K562 (cell line): ENCODE measurements around the gene CD47. TPM values are rescaled to one million over a fixed set of nuclear protein-coding genes. Genes with fewer than 3 reads are reported as not detected.

Experiments
- ATAC-seq: fragments of 200-7000 bp; cut with Tn5 transposase; 3 replicates; pipeline ENCODE4 v1.9.1; 2020; ENCODE audit warnings: moderate library complexity
- BruUV-seq: library from RNA; stranded (reverse); fragments of 400-500 nt; replicated peaks from 2 replicates; lab custom pipeline; 2021; lab: Mats Ljungman, UMichigan
- CTCF ChIA-PET: fragments of 300-600 bp; formaldehyde crosslinking; extraction: SDS; loops from one replicate; lab custom pipeline; 2021; ENCODE audit warnings: low intra/inter-chr PET ratio; lab: Yijun Ruan, JAX
- POLR2A ChIA-PET: fragments of 300-600, 350-650 bp; sonication (Branson Sonifier 250); formaldehyde crosslinking; extraction: SDS; loops from one replicate; lab custom pipeline; 2021; ENCODE audit warnings: antibody characterized with exemption, inconsistent platforms; lab: Yijun Ruan, JAX
- DNase-seq, 4 experiments: peaks; one replicate each; pipeline versions ENCODE4 v3.0.0 to v3.0.0-alpha.2; 2011 to 2018; ENCODE audit warnings: low spot score in 3 of 4, mixed read lengths in 3 of 4; ENCODE audit errors: extremely low read depth in 1 of 4
- FAIRE-seq: peaks from 2 replicates; lab custom pipeline; 2011; peaks lifted over from hg19 to GRCh38; lab: Jason Lieb, UNC
- H2AFZ ChIP-seq: 2 replicates; pipeline ENCODE4 v1.6.0; 2011; ENCODE audit warnings: low read depth, low read length, control low read depth, inconsistent platforms
- H3K27ac ChIP-seq: fragments of 200-600 bp; 3 replicates; pipeline ENCODE4 v1.8.0; 2011; ENCODE audit warnings: low read depth, mild to moderate bottlenecking, control low read depth, inconsistent platforms, low read length, moderate library complexity, mixed read lengths; ENCODE audit errors: extremely low read depth
- H3K27me3 ChIP-seq, 2 experiments: fragments of 300-600 bp in 1 of 2; 2 replicates in 1 of 2; 3 replicates in 1 of 2; pipeline versions ENCODE4 v1.6.0 to v1.8.0; 2011; ENCODE audit warnings: inconsistent platforms in 2 of 2, low read length in 2 of 2, mild to moderate bottlenecking in 1 of 2, mixed read lengths in 1 of 2, moderate library complexity in 1 of 2; ENCODE audit not compliant: control insufficient read depth in 2 of 2, insufficient read depth in 2 of 2
- H3K36me3 ChIP-seq: fragments of 300-600 bp; 3 replicates; pipeline ENCODE4 v1.8.0; 2011; ENCODE audit warnings: mild to moderate bottlenecking, low read length, inconsistent platforms; ENCODE audit not compliant: control insufficient read depth, insufficient read depth
- H3K4me1 ChIP-seq, 2 experiments: fragments of 200-600 bp in 1 of 2; replicated peaks in 1 of 2; 2 replicates in 1 of 2; 3 replicates in 1 of 2; pipeline versions ENCODE4 v1.5.1 to v1.8.0; 2011; ENCODE audit warnings: inconsistent platforms in 2 of 2, low read length in 2 of 2, mild to moderate bottlenecking in 1 of 2, mixed read lengths in 1 of 2, moderate library complexity in 1 of 2; ENCODE audit not compliant: control insufficient read depth in 2 of 2, insufficient read depth in 2 of 2
- H3K4me2 ChIP-seq: 2 replicates; pipeline ENCODE4 v1.6.1; 2011; ENCODE audit warnings: low read length, control low read depth, inconsistent platforms, mixed read lengths; ENCODE audit not compliant: insufficient read depth
- H3K4me3 ChIP-seq: fragments of 200-600 bp; sonication (generic), shearing (Covaris generic); 2 replicates; pipeline ENCODE4 v1.5.1; 2016; ENCODE audit warnings: control low read depth, inconsistent platforms
- H3K79me2 ChIP-seq: fragments of 200-600 bp; 3 replicates; pipeline ENCODE4 v1.8.0; 2011; ENCODE audit warnings: low read length, inconsistent platforms; ENCODE audit not compliant: control insufficient read depth, insufficient read depth
- H3K9ac ChIP-seq, 2 experiments: 2 replicates each; pipeline versions ENCODE4 v1.6.0 to v1.6.1; 2011; ENCODE audit warnings: low read depth in 2 of 2, low read length in 2 of 2, control low read depth in 1 of 2, inconsistent platforms in 1 of 2, mild to moderate bottlenecking in 1 of 2, mixed read lengths in 1 of 2; ENCODE audit not compliant: insufficient read depth in 1 of 2
- H3K9me1 ChIP-seq: one replicate; pipeline ENCODE4 v1.6.0; 2011; ENCODE audit warnings: inconsistent platforms, mild to moderate bottlenecking, low read length, moderate library complexity; ENCODE audit not compliant: control insufficient read depth, insufficient read depth
- H3K9me3 ChIP-seq: replicated peaks from 2 replicates; pipeline ENCODE4 v1.5.1; 2011; ENCODE audit warnings: low read depth, low read length, inconsistent platforms; ENCODE audit not compliant: control insufficient read depth, insufficient read depth
- H4K20me1 ChIP-seq: replicated peaks from 2 replicates; pipeline ENCODE4 v1.6.1; 2011; ENCODE audit warnings: low read length, inconsistent platforms, mixed read lengths; ENCODE audit not compliant: control insufficient read depth, insufficient read depth
- ARID4B ChIP-seq: sonication (generic); formaldehyde crosslinking; IDR thresholded peaks from 2 replicates; pipeline ENCODE4 v1.8.0; 2022; ENCODE audit warnings: mild to moderate bottlenecking, missing genetic modification reagents
- E2F5 ChIP-seq: sonication (generic); formaldehyde crosslinking; IDR thresholded peaks from 2 replicates; pipeline ENCODE4 v1.8.0; 2022; ENCODE audit warnings: mild to moderate bottlenecking, missing genetic modification reagents
- ELF1 ChIP-seq: fragments of 200-800 bp; sonication (Bioruptor generic); IDR thresholded peaks from 2 replicates; pipeline ENCODE4 v1.6.1; 2016; ENCODE audit warnings: missing genetic modification characterization, missing compliant biosample characterization
- HSF4 ChIP-seq: fragments of 250-450 bp; sonication (Bioruptor Pico); IDR thresholded peaks from 2 replicates; pipeline ENCODE4 v2.1.2; 2022; ENCODE audit warnings: mild to moderate bottlenecking, moderate library complexity, borderline replicate concordance
- IRF1 ChIP-seq: sonication (generic); formaldehyde crosslinking; IDR thresholded peaks from 2 replicates; pipeline ENCODE4 v1.8.0; 2022; ENCODE audit warnings: missing genetic modification reagents, mild to moderate bottlenecking, borderline replicate concordance
- MBD2 ChIP-seq: sonication (generic); IDR thresholded peaks from 2 replicates; pipeline ENCODE4 v1.6.1; 2016; ENCODE audit warnings: low read depth, borderline replicate concordance
- MCM3 ChIP-seq: fragments of 450-650 bp; IDR thresholded peaks from 2 replicates; pipeline ENCODE4 v1.6.1; 2016
- MEIS2 ChIP-seq: fragments of 450-650 bp; IDR thresholded peaks from 2 replicates; pipeline ENCODE4 v1.6.1; 2014; ENCODE audit warnings: mild to moderate bottlenecking; ENCODE audit not compliant: partially characterized antibody
- SPI1 ChIP-seq: IDR thresholded peaks from 2 replicates; pipeline ENCODE4 v1.6.1; 2011; ENCODE audit warnings: low read depth, low read length, control low read depth, borderline replicate concordance
- ZBTB26 ChIP-seq: fragments of 450-650 bp; formaldehyde crosslinking; IDR thresholded peaks from 2 replicates; pipeline ENCODE4 v1.4.0; 2022; ENCODE audit warnings: missing genetic modification characterization
- ZNF398 ChIP-seq: fragments of 250-450 bp; sonication (Bioruptor Pico); IDR thresholded peaks from 2 replicates; pipeline ENCODE4 v1.8.0; 2021; ENCODE audit warnings: moderate library complexity, mild to moderate bottlenecking, inconsistent platforms
- ZNF764 ChIP-seq: fragments of 250-450 bp; sonication (Bioruptor Pico); IDR thresholded peaks from 2 replicates; pipeline ENCODE4 v1.4.0; 2020; ENCODE audit warnings: low read depth, mild to moderate bottlenecking, moderate library complexity
- WGBS: fragments of 100-300 bp; shearing (Covaris generic); methylation state at CpG from one replicate; pipeline ENCODE4 v1.1.6; 2016; ENCODE audit warnings: low coverage, mixed read lengths; ENCODE audit not compliant: insufficient coverage; ENCODE audit errors: missing lambda C conversion rate; 5-methylcytosine and 5-hydroxymethylcytosine counted together
- in situ Hi-C: fragments of 300-500 bp; cut with MboI; formaldehyde crosslinking; loops from 4 replicates; pipeline ENCODE4 v1.15.0; 2018; ENCODE audit warnings: inconsistent platforms, mixed read lengths
- intact Hi-C: fragments of 100-400 bp; cut with micrococcal nuclease; formaldehyde crosslinking; loops from 2 replicates; pipeline ENCODE4 v1.14.2; 2022
- polyA plus RNA-seq, 8 experiments: library from polyadenylated mRNA; depleted of rRNA in 4 of 8; stranded (reverse) in 5 of 8; unstranded in 3 of 8; fragments of >200 nt; fragmentation: Nextera tagmentation in 2 of 8; fragmentation: Illumina TruSeq in 1 of 8; extraction: Ambion mirVana in 2 of 8; extraction: Trizol in 1 of 8; gene quantifications; 2 replicates each; pipeline versions ENCODE4 v1.2.1 to v1.2.3, GENCODE V29; 2011 to 2014; ENCODE audit warnings: inconsistent platforms in 1 of 8, missing spikeins in 1 of 8
- total RNA-seq, 7 experiments: library from RNA; depleted of rRNA in 6 of 7; stranded (reverse); fragments of >200 nt in 6 of 7; fragmentation: Illumina TruSeq in 2 of 7; extraction: Trizol in 2 of 7; gene quantifications; 2 replicates each; pipeline versions ENCODE4 v1.2.1 to v1.2.3, GENCODE V29; 2011 to 2021; ENCODE audit warnings: low replicate concordance in 1 of 7

Gene CD47
- total and polyA plus RNA-seq, 9 of the 15 experiments (the other 6 are each of a cell fraction or from before 2014, with no cell fraction given): 10.2 to 62.6 (median 36.3) TPM

GRCh38 chr3:108131475-108132134 is 40.8 kb upstream of the CD47 start:
- Histone ChIP-seq H3K27me3 (no peaks in the 10 kb centered on the region), H3K4me2 (no peak overlapping the region; the same call in 1 of the 2 replicates), H3K9ac (no peak overlapping the region; a peak in 1 of 4 replicates), H3K9me1 (no peaks in the 10 kb centered on the region), H4K20me1 (no peaks in the 10 kb centered on the region), H3K4me3 (no peak overlapping the region), H3K36me3 (no peaks in the 10 kb centered on the region; the same call in 2 of the 3 replicates), H3K79me2 (no peaks in the 10 kb centered on the region), H2AFZ (peak overlapping the region; percentile 11; the same call in 1 of the 2 replicates), H3K27ac (0 out of 3 replicates have a peak overlapping the region, but pooled peaks have one; percentile 25), H3K9me3 (no peaks in the 10 kb centered on the region), H3K4me1 (peaks cover 0 to 27% of the 10 kb centered on the region in 2 experiments; a peak in 3 of 5 replicates)
- 28% methylated on average over 9 of the region's 9 CpGs for WGBS
- BruUV-seq: no TSS peak
- in situ Hi-C loops: no loop called here
- intact Hi-C loops: loop anchor here (5.0 kb wide), 1 partner anchor 34 kb away; no protein-coding TSS in a partner anchor
- POLR2A ChIA-PET: no interaction called here
- CTCF ChIA-PET: no interaction called here
- FAIRE-seq: no peak
- ATAC-seq: no peak
- no peak for DNase-seq
- TF ChIP-seq MCM3 (no peak), SPI1 (peak; percentile 61; the same call in 1 of the 2 replicates), ELF1 (no peak), IRF1 (no peak), ZNF764 (no peak), MBD2 (no peak), ZBTB26 (CRISPR knock-in tag) (no peak), HSF4 (CRISPR knock-in tag) (no peak), E2F5 (CRISPR knock-in tag) (no peak), MEIS2 (peak; percentile 24), ARID4B (CRISPR knock-in tag) (no peak), ZNF398 (CRISPR knock-in tag) (no peak)
